ENCODE results near the gene FLRT2. TPM values are rescaled to one million over a fixed set of nuclear protein-coding genes. Genes with fewer than 3 reads are reported as not detected.

FLRT2 gene
- total and polyA plus RNA-seq, 9 of the 15 experiments (the other 6 are each of a cell fraction or from before 2014, with no cell fraction given): 0.02 TPM; not detected in 8

DNA sequence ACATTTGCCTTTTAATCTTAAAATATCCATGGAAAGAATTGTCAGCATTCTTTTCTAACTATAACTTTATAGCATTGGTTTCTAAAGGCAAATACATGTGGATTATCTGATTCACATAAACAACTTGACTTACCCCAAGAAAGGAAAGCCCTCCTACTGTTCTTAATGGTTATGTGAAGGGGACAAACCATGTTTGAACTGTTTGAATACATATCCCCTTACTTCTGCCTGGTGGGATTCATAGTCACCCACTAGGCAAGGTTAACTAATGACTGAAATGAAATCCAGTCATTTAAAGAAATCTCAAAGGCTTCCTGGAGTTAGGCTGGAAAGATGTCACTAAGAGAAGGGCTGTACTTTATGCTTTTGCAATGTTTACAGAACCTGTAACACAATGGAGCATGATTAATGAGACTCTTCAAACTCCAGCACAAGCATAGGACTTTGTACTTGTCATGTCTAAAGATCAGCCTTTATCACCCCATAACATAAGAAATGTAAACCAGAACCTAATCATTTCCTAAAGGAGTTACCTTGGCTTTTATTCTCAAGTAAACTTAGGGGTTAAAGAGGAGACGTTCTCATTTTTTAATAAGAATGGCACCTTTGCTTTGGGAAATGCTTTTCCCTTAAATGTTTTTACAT is 10.2 kb upstream of the FLRT2 start:
- Histone ChIP-seq H4K20me1 (replicated peaks; ENCODE audit: control insufficient read depth, insufficient read depth, low read length) (no peaks in the 10 kb centered on the region), H3K36me3 (ENCODE audit: control insufficient read depth, insufficient read depth, low read length) (no peaks in the 10 kb centered on the region), H3K27me3 (ENCODE audit: control insufficient read depth in 2 of 2, insufficient read depth in 2 of 2, low read length in 2 of 2) (no peaks in the 10 kb centered on the region), H2AFZ (ENCODE audit: low read depth, low read length) (no peak overlapping the region), H3K79me2 (ENCODE audit: control insufficient read depth, insufficient read depth, low read length) (no peaks in the 10 kb centered on the region), H3K9me3 (replicated peaks; ENCODE audit: control insufficient read depth, insufficient read depth, low read depth, low read length) (no peaks in the 10 kb centered on the region), H3K9ac (ENCODE audit: insufficient read depth in 1 of 2, low read depth in 2 of 2, low read length in 2 of 2) (no peak overlapping the region), H3K4me1 (replicated peaks in 1 of 2; ENCODE audit: control insufficient read depth in 2 of 2, insufficient read depth in 2 of 2, low read length in 2 of 2) (no peaks in the 10 kb centered on the region), H3K27ac (ENCODE audit: extremely low read depth, low read depth, low read length) (no peak overlapping the region), H3K4me3 (no peak overlapping the region), H3K4me2 (ENCODE audit: insufficient read depth, low read length) (no peak overlapping the region), H3K9me1 (ENCODE audit: control insufficient read depth, insufficient read depth, low read length) (no peaks in the 10 kb centered on the region)
- ATAC-seq: no peak
- ChIA-PET CTCF (ENCODE audit: low intra/inter-chr PET ratio) (no interaction called here), POLR2A (no interaction called here)
- BruUV-seq (replicated peaks): no TSS peak
- 0% methylated on average over 1 of the region's 1 CpG for WGBS (ENCODE audit: insufficient coverage, low coverage, missing lambda C conversion rate)
- in situ Hi-C loops (cut with MboI) (no loop called here), intact Hi-C loops (cut with micrococcal nuclease) (no loop called here)
- no peak for FAIRE-seq
- DNase-seq (ENCODE audit: extremely low read depth in 1 of 4, low spot score in 3 of 4): no peak
- TF ChIP-seq SMARCA4 (IDR thresholded peaks at IDR 0.05): no peak
- TF ChIP-seq YBX1 (IDR thresholded peaks at IDR 0.05): no peak
- no peak for TF ChIP-seq MIER1 (IDR thresholded peaks at IDR 0.05; ENCODE audit: low read depth)
- no peak for TF ChIP-seq NR2F6 (CRISPR knock-in tag; IDR thresholded peaks at IDR 0.05)
- TF ChIP-seq EHMT2 (IDR thresholded peaks at IDR 0.05): no peak
- TF ChIP-seq ZNF408 (CRISPR knock-in tag; IDR thresholded peaks at IDR 0.05; ENCODE audit: low read depth): no peak
- TF ChIP-seq ZNF143 (CRISPR knock-in tag; IDR thresholded peaks at IDR 0.05): no peak
- TF ChIP-seq CEBPG (CRISPR knock-in tag; IDR thresholded peaks at IDR 0.05): no peak
- TF ChIP-seq CEBPG (tag; conservative IDR thresholded peaks at IDR 0.05 in 1 of 2, IDR thresholded peaks at IDR 0.05 in 1 of 2): no peak
- TF ChIP-seq ZBED1 (IDR thresholded peaks at IDR 0.05): no peak
- no peak for TF ChIP-seq PYGO2 (tag; IDR thresholded peaks at IDR 0.05)
- no peak for TF ChIP-seq HMGXB4 (CRISPR knock-in tag; IDR thresholded peaks at IDR 0.05)
- TF ChIP-seq MEF2D (tag; conservative IDR thresholded peaks at IDR 0.05; ENCODE audit: low read depth): no peak
- no peak for TF ChIP-seq RBM34 (IDR thresholded peaks at IDR 0.05; ENCODE audit: borderline replicate concordance, insufficient read depth, low read length)
- TF ChIP-seq TRIM28 (IDR thresholded peaks at IDR 0.05): no peak
- no peak for TF ChIP-seq HMG20B (CRISPR knock-in tag; IDR thresholded peaks at IDR 0.05)
- no peak for TF ChIP-seq TEAD2 (tag; IDR thresholded peaks at IDR 0.05)
- no peak for TF ChIP-seq FOSL1 (tag; conservative IDR thresholded peaks at IDR 0.05)
- TF ChIP-seq NUFIP1 (IDR thresholded peaks at IDR 0.05; ENCODE audit: partially characterized antibody): no peak
- no peak for TF ChIP-seq KAT2B (IDR thresholded peaks at IDR 0.05; ENCODE audit: low read depth, low read length)
- TF ChIP-seq, protein P1, sequence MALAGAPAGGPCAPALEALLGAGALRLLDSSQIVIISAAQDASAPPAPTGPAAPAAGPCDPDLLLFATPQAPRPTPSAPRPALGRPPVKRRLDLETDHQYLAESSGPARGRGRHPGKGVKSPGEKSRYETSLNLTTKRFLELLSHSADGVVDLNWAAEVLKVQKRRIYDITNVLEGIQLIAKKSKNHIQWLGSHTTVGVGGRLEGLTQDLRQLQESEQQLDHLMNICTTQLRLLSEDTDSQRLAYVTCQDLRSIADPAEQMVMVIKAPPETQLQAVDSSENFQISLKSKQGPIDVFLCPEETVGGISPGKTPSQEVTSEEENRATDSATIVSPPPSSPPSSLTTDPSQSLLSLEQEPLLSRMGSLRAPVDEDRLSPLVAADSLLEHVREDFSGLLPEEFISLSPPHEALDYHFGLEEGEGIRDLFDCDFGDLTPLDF (CRISPR knock-in tag; IDR thresholded peaks at IDR 0.05): no peak

Measured in K562 (cell line).